CD4-positive, CD25-positive, alpha-beta regulatory T cell (primary cell): Measurements from ENCODE around the gene ARHGEF28. TPM values are rescaled to one million over a fixed set of nuclear protein-coding genes. Genes with fewer than 3 reads are reported as not detected.

Experiments used
- ATAC-seq, 2 donors: fragments of 150-1000 bp; cut with Tn5 transposase; one replicate each; pipeline ENCODE4 v1.10.0; 2021; ENCODE audit warnings: low read depth in 2 of 2, moderate number of reproducible peaks in 2 of 2, moderate library complexity in 1 of 2
- DNase-seq, 3 donors: peaks; one replicate each; pipeline versions ENCODE4 v3.0.0 to v3.0.0-alpha.2; 2012 to 2022; ENCODE audit warnings: mixed read lengths in 1 of 3
- H3K27ac ChIP-seq: one replicate; pipeline ENCODE4 v1.7.0; 2013; ENCODE audit warnings: mild to moderate bottlenecking, low read length; ENCODE audit not compliant: insufficient read depth, poor library complexity, severe bottlenecking
- H3K27me3 ChIP-seq: one replicate; pipeline ENCODE4 v1.7.0; 2013; ENCODE audit warnings: low read length; ENCODE audit not compliant: control insufficient read depth, insufficient read depth
- H3K36me3 ChIP-seq: one replicate; pipeline ENCODE4 v1.7.0; 2013; ENCODE audit warnings: mild to moderate bottlenecking, low read length, moderate library complexity; ENCODE audit not compliant: control insufficient read depth, insufficient read depth
- H3K4me1 ChIP-seq: 2 replicates; pipeline ENCODE4 v1.7.0; 2013; ENCODE audit warnings: mild to moderate bottlenecking, low read length; ENCODE audit not compliant: insufficient read depth, control insufficient read depth, poor library complexity, severe bottlenecking
- H3K4me3 ChIP-seq: one replicate; pipeline ENCODE4 v1.7.0; 2013; ENCODE audit warnings: low read depth, mild to moderate bottlenecking, low read length, moderate library complexity
- H3K9me3 ChIP-seq, 2 experiments: 1 replicate in 1 of 2; 2 replicates in 1 of 2; pipeline ENCODE4 v1.7.0; 2013; ENCODE audit warnings: low read length in 2 of 2, mild to moderate bottlenecking in 1 of 2, moderate library complexity in 1 of 2; ENCODE audit not compliant: control insufficient read depth in 2 of 2
- H3K27ac Mint-ChIP-seq, 3 donors: one replicate each; pipeline ENCODE4 v1.8.0; 2020 to 2022; ENCODE audit warnings: mild to moderate bottlenecking in 3 of 3, mixed read lengths in 3 of 3, moderate library complexity in 2 of 3
- H3K27me3 Mint-ChIP-seq: one replicate; pipeline ENCODE4 v1.8.0; 2022; ENCODE audit warnings: mild to moderate bottlenecking, mixed read lengths
- H3K36me3 Mint-ChIP-seq: one replicate; pipeline ENCODE4 v1.8.0; 2020; ENCODE audit warnings: mixed read lengths
- H3K4me1 Mint-ChIP-seq, 4 donors: one replicate each; pipeline ENCODE4 v1.8.0; 2020 to 2022; ENCODE audit warnings: mixed read lengths in 4 of 4, mild to moderate bottlenecking in 1 of 4
- H3K4me3 Mint-ChIP-seq, 4 donors: one replicate each; pipeline ENCODE4 v1.8.0; 2020 to 2022; ENCODE audit warnings: mild to moderate bottlenecking in 4 of 4, mixed read lengths in 4 of 4, moderate library complexity in 3 of 4
- H3K9me3 Mint-ChIP-seq, 7 donors: one replicate each; pipeline ENCODE4 v1.8.0; 2020 to 2022; ENCODE audit warnings: mixed read lengths in 7 of 7, mild to moderate bottlenecking in 3 of 7, moderate library complexity in 2 of 7
- polyA plus RNA-seq, 4 donors: library from polyadenylated mRNA; unstranded; fragments of 300-500 nt; fragmentation: Illumina TruSeq; gene quantifications; one replicate each; pipeline ENCODE4 v1.2.3, GENCODE V29; 2021
- total RNA-seq: library from RNA; stranded (reverse); gene quantifications from one replicate; pipeline ENCODE4 v1.2.3, GENCODE V29; 2022

The ARHGEF28 gene
- total and polyA plus RNA-seq, 5 donors from 2014 or later: not detected

- no peak for DNase-seq
These were observed 23.9 kb downstream of the ARHGEF28 start for GRCh38 chr5:73649926-73650325.

DNA sequence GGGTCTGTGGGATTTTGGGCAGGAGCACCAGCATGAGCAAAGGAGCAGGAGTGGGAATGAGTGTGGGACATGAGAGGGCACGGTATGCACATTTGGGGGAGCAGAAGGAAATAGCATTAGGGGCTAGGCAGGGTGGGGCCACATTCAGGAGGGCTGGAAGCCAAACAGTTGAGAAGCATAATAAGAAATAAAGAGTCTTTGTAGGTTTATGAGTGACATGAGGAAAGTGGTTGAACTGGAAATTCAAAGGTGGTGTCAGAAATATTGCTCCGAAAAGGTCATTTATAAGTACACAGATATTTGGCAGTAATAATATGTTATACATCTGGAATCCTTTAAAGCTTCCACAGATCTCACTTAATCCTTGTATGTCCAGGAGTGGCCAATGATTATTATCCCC, 26.4 kb downstream of the ARHGEF28 start:
- H3K27ac Mint-ChIP-seq: no peak overlapping the region
- H3K9me3 Mint-ChIP-seq: peaks cover 0 to 2% (median 0%) of the 10 kb centered on the region in 7 donors
- no peak for ATAC-seq
- peaks cover 6% of the 10 kb centered on the region for H3K27me3 Mint-ChIP-seq
- no peak overlapping the region for H3K4me3 ChIP-seq
- H3K27ac ChIP-seq: no peak overlapping the region
- no peaks in the 10 kb centered on the region for H3K36me3 ChIP-seq
- no peaks in the 10 kb centered on the region for H3K4me1 Mint-ChIP-seq
- H3K4me1 ChIP-seq: no peaks in the 10 kb centered on the region
- H3K36me3 Mint-ChIP-seq: no peaks in the 10 kb centered on the region
- no peak overlapping the region for H3K4me3 Mint-ChIP-seq
- no peak for DNase-seq
- H3K27me3 ChIP-seq: peaks cover 4% of the 10 kb centered on the region
- H3K9me3 ChIP-seq: no peaks in the 10 kb centered on the region

More at GRCh38 chr5:73649926-73650325, 23.9 kb downstream of the ARHGEF28 start:
- Histone ChIP-seq H3K9me3 (no peaks in the 10 kb centered on the region), H3K4me3 (no peak overlapping the region), H3K4me1 (no peaks in the 10 kb centered on the region), H3K36me3 (no peaks in the 10 kb centered on the region), H3K27ac (no peak overlapping the region), H3K27me3 (peaks cover 7% of the 10 kb centered on the region)
- no peak overlapping the region for H3K4me3 Mint-ChIP-seq
- H3K27me3 Mint-ChIP-seq: peaks cover 6% of the 10 kb centered on the region
- peaks cover 0 to 2% (median 0%) of the 10 kb centered on the region in 7 donors for H3K9me3 Mint-ChIP-seq
- no peaks in the 10 kb centered on the region for H3K4me1 Mint-ChIP-seq
- H3K36me3 Mint-ChIP-seq: no peaks in the 10 kb centered on the region
- no peak overlapping the region for H3K27ac Mint-ChIP-seq
- ATAC-seq: no peak

DNA sequence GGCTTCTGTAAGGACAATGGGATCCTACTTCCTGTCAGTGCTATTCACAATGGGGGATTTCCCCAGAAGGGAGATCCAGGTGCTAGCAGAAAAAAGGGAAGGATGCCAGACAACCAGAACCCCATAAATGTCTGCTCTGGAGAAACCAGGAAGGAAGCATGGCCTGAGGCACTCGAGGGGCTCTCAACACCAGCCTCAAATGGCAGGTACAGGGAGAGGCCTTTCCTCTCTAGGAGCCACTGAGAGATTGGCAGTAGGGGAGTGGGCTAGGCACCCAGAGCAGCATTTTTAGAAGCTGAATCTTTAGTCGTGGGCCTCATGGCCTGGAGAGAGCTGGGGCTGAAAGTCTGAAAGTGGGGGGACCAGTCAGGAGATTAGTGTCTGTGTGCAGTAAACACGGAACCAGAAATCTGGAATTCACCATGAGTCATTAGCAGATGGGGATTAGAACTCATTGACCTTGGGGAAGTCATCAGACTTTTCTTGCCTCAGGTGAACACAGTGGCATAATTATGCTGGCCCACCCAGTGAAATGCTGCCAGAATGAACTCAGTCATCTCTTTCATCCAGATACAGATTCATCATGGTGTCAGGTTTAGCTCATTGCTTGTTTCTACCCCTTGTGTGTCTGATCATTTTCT, 28.3 kb downstream of the ARHGEF28 start:
- DNase-seq (no peak), ATAC-seq (no peak)
- no peaks in the 10 kb centered on the region for H3K36me3 Mint-ChIP-seq
- peaks cover under 1% of the 10 kb centered on the region for H3K27me3 Mint-ChIP-seq
- no peak overlapping the region for H3K27ac Mint-ChIP-seq
- H3K4me1 ChIP-seq: no peaks in the 10 kb centered on the region
- H3K9me3 ChIP-seq: no peaks in the 10 kb centered on the region
- no peak overlapping the region for H3K4me3 Mint-ChIP-seq
- no peaks in the 10 kb centered on the region for H3K36me3 ChIP-seq
- H3K4me1 Mint-ChIP-seq: no peaks in the 10 kb centered on the region
- H3K27me3 ChIP-seq: no peaks in the 10 kb centered on the region
- H3K4me3 ChIP-seq: no peak overlapping the region
- H3K27ac ChIP-seq: no peak overlapping the region
- peaks cover 0 to 2% (median 0%) of the 10 kb centered on the region in 7 donors for H3K9me3 Mint-ChIP-seq

DNA sequence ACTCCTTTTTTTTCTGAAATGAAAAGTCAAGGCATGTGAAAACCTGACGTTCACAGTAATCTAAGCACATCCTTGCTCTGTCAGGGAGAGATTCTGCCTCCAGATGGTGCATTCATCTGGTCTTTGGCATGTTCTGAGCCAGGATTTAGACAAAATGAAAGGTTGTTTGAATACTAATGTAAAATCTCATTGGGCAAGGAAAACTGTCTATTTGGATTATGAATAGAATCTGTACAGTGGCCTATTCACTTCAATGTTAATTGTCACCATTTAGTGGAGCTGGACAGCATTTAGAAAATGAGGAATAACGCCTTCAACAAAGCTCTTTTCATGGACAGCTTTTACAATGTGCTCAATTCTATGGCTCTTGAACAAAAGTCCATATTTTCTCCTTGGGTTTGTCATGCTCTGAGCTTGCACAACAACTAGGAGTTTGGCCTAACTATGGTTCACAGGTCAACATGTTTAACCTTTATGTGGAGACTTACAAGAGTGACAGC, 28.9 kb downstream of the ARHGEF28 start:
- Histone ChIP-seq H3K27me3 (no peaks in the 10 kb centered on the region), H3K27ac (no peak overlapping the region), H3K4me3 (no peak overlapping the region), H3K4me1 (no peaks in the 10 kb centered on the region), H3K9me3 (no peaks in the 10 kb centered on the region), H3K36me3 (no peaks in the 10 kb centered on the region)
- H3K27ac Mint-ChIP-seq: no peak overlapping the region
- ATAC-seq (no peak), DNase-seq (no peak)
- no peaks in the 10 kb centered on the region for H3K4me1 Mint-ChIP-seq
- H3K27me3 Mint-ChIP-seq: no peaks in the 10 kb centered on the region
- H3K9me3 Mint-ChIP-seq: no peaks in the 10 kb centered on the region
- H3K4me3 Mint-ChIP-seq: no peak overlapping the region
- no peaks in the 10 kb centered on the region for H3K36me3 Mint-ChIP-seq

GRCh38 chr5:73655521-73656160, 29.6 kb downstream of the ARHGEF28 start:
- H3K4me3 ChIP-seq: no peak overlapping the region
- H3K36me3 ChIP-seq: no peaks in the 10 kb centered on the region
- Mint-ChIP-seq H3K27me3 (no peaks in the 10 kb centered on the region), H3K9me3 (no peaks in the 10 kb centered on the region), H3K27ac (no peak overlapping the region), H3K36me3 (no peaks in the 10 kb centered on the region), H3K4me1 (no peaks in the 10 kb centered on the region), H3K4me3 (no peak overlapping the region)
- DNase-seq (no peak), ATAC-seq (no peak)
- H3K27ac ChIP-seq: no peak overlapping the region
- H3K27me3 ChIP-seq: no peaks in the 10 kb centered on the region
- H3K9me3 ChIP-seq: no peaks in the 10 kb centered on the region
- H3K4me1 ChIP-seq: no peaks in the 10 kb centered on the region

- H3K36me3 Mint-ChIP-seq: no peaks in the 10 kb centered on the region
- H3K4me1 Mint-ChIP-seq: no peaks in the 10 kb centered on the region
- H3K27me3 ChIP-seq: no peaks in the 10 kb centered on the region
- no peaks in the 10 kb centered on the region for H3K36me3 ChIP-seq
- H3K27me3 Mint-ChIP-seq: peaks cover 13% of the 10 kb centered on the region
- H3K9me3 Mint-ChIP-seq: no peaks in the 10 kb centered on the region
- H3K4me3 ChIP-seq: no peak overlapping the region
- H3K27ac Mint-ChIP-seq: no peak overlapping the region
- H3K9me3 ChIP-seq: no peaks in the 10 kb centered on the region
- DNase-seq (no peak), ATAC-seq (no peak)
- no peak overlapping the region for H3K4me3 Mint-ChIP-seq
- H3K27ac ChIP-seq: no peak overlapping the region
- no peaks in the 10 kb centered on the region for H3K4me1 ChIP-seq
These were observed 35.8 kb downstream of the ARHGEF28 start for GRCh38 chr5:73661753-73662152.

GRCh38 chr5:73663161-73663859, 37.3 kb downstream of the ARHGEF28 start:
- H3K27me3 Mint-ChIP-seq: peaks cover 13% of the 10 kb centered on the region
- no peak overlapping the region for H3K4me3 Mint-ChIP-seq
- Histone ChIP-seq H3K4me1 (no peaks in the 10 kb centered on the region), H3K36me3 (no peaks in the 10 kb centered on the region), H3K27ac (no peak overlapping the region), H3K4me3 (no peak overlapping the region), H3K27me3 (no peaks in the 10 kb centered on the region), H3K9me3 (no peaks in the 10 kb centered on the region)
- H3K36me3 Mint-ChIP-seq: no peaks in the 10 kb centered on the region
- DNase-seq: no peak
- no peaks in the 10 kb centered on the region for H3K4me1 Mint-ChIP-seq
- H3K27ac Mint-ChIP-seq: no peak overlapping the region
- no peak for ATAC-seq
- H3K9me3 Mint-ChIP-seq: no peaks in the 10 kb centered on the region
